ENCODE results near the gene FAM171A1.
A peak's percentile ranks its signal among the peaks of the same experiment; 100 is the strongest.

Gene FAM171A1

GRCh38 chr10:15265056-15265455 lies 106.0 kb downstream of the FAM171A1 start:
- DNase-seq, result peak; percentile 8
- WGBS, result 95% methylated on average over 5 of the region's 7 CpGs

GRCh38 chr10:15263657-15264323 lies 107.3 kb downstream of the FAM171A1 start:
- H2BK12ac ChIP-seq (ENCODE audit: low read length in 2 of 2), result no peak overlapping the region
- H3K4me1 ChIP-seq (ENCODE audit: control insufficient read depth, insufficient read depth, low read depth, low read length), result peaks cover 2% of the 10 kb centered on the region
- H3K27me3 ChIP-seq (ENCODE audit: control insufficient read depth in 1 of 2, insufficient read depth in 1 of 2, low read length in 2 of 2), result no peaks in the 10 kb centered on the region
- no peak overlapping the region for H3K27ac ChIP-seq (ENCODE audit: low read length, poor library complexity, severe bottlenecking)
- H4K8ac ChIP-seq (ENCODE audit: low read length), result no peak overlapping the region
- H3K36me3 ChIP-seq (ENCODE audit: control insufficient read depth in 1 of 2, insufficient read depth in 2 of 2, low read depth in 1 of 2, low read length in 2 of 2), result peaks cover 0 to 24% of the 10 kb centered on the region in 2 experiments
- H2BK120ac ChIP-seq (ENCODE audit: low read depth, low read length), result no peak overlapping the region
- H2AFZ ChIP-seq (ENCODE audit: low read depth, low read length), result no peak overlapping the region
- no peak overlapping the region for H3K23ac ChIP-seq (ENCODE audit: low read length in 2 of 2)
- H2BK15ac ChIP-seq (ENCODE audit: low read depth, poor library complexity, severe bottlenecking), result no peak overlapping the region
- no peak overlapping the region for H4K91ac ChIP-seq (ENCODE audit: low read length)
- H2BK5ac ChIP-seq (ENCODE audit: low read depth, low read length, poor library complexity, severe bottlenecking), result no peak overlapping the region
- DNase-seq, result no peak
- peaks cover 16% of the 10 kb centered on the region for H3K79me1 ChIP-seq (replicated peaks; ENCODE audit: low read length, poor library complexity, severe bottlenecking)
- no peaks in the 10 kb centered on the region for H3K9me3 ChIP-seq (ENCODE audit: control insufficient read depth, low read length)
- no peak overlapping the region for H3K4me3 ChIP-seq (ENCODE audit: insufficient read depth in 1 of 2, low read depth in 1 of 2, low read length in 2 of 2)
- no peak overlapping the region for H3K4ac ChIP-seq (ENCODE audit: low read depth in 1 of 2, low read length in 2 of 2)
- 98% methylated on average over 7 of the region's 8 CpGs for WGBS
- H3K9ac ChIP-seq (ENCODE audit: low read length), result no peak overlapping the region
- H3K4me2 ChIP-seq (ENCODE audit: low read length, poor library complexity, severe bottlenecking), result no peak overlapping the region
- H3K14ac ChIP-seq (ENCODE audit: low read length in 2 of 2), result no peak overlapping the region
- H2AK5ac ChIP-seq (ENCODE audit: low read length, severe bottlenecking), result no peak overlapping the region
- no peak overlapping the region for H3K18ac ChIP-seq (ENCODE audit: low read depth in 1 of 2, low read length in 2 of 2)

More at GRCh38 chr10:15265056-15265455, 106.0 kb downstream of the FAM171A1 start:
- Histone ChIP-seq H4K91ac (ENCODE audit: low read length) (no peak overlapping the region), H3K14ac (ENCODE audit: low read length in 2 of 2) (no peak overlapping the region), H3K4ac (ENCODE audit: low read depth in 1 of 2, low read length in 2 of 2) (no peak overlapping the region), H3K4me1 (ENCODE audit: control insufficient read depth, insufficient read depth, low read depth, low read length) (peaks cover 2% of the 10 kb centered on the region), H4K8ac (ENCODE audit: low read length) (no peak overlapping the region), H3K9me3 (ENCODE audit: control insufficient read depth, low read length) (no peaks in the 10 kb centered on the region), H3K23ac (ENCODE audit: low read length in 2 of 2) (no peak overlapping the region), H2BK12ac (ENCODE audit: low read length in 2 of 2) (no peak overlapping the region), H3K4me3 (ENCODE audit: insufficient read depth in 1 of 2, low read depth in 1 of 2, low read length in 2 of 2) (no peak overlapping the region), H3K9ac (ENCODE audit: low read length) (no peak overlapping the region), H3K27ac (ENCODE audit: low read length, poor library complexity, severe bottlenecking) (no peak overlapping the region), H2BK5ac (ENCODE audit: low read depth, low read length, poor library complexity, severe bottlenecking) (no peak overlapping the region), H2BK120ac (ENCODE audit: low read depth, low read length) (no peak overlapping the region), H3K18ac (ENCODE audit: low read depth in 1 of 2, low read length in 2 of 2) (no peak overlapping the region), H2AK5ac (ENCODE audit: low read length, severe bottlenecking) (no peak overlapping the region), H3K79me1 (replicated peaks; ENCODE audit: low read length, poor library complexity, severe bottlenecking) (peaks cover 14% of the 10 kb centered on the region), H2BK15ac (ENCODE audit: low read depth, poor library complexity, severe bottlenecking) (no peak overlapping the region), H3K36me3 (ENCODE audit: control insufficient read depth in 1 of 2, insufficient read depth in 2 of 2, low read depth in 1 of 2, low read length in 2 of 2) (peaks cover 0 to 36% of the 10 kb centered on the region in 2 experiments), H3K4me2 (ENCODE audit: low read length, poor library complexity, severe bottlenecking) (no peak overlapping the region), H3K27me3 (ENCODE audit: control insufficient read depth in 1 of 2, insufficient read depth in 1 of 2, low read length in 2 of 2) (no peaks in the 10 kb centered on the region), H2AFZ (ENCODE audit: low read depth, low read length) (no peak overlapping the region)

- Histone ChIP-seq H3K18ac (ENCODE audit: low read depth in 1 of 2, low read length in 2 of 2) (no peak overlapping the region), H3K4me1 (ENCODE audit: control insufficient read depth, insufficient read depth, low read depth, low read length) (peaks cover 3% of the 10 kb centered on the region), H3K4ac (ENCODE audit: low read depth in 1 of 2, low read length in 2 of 2) (no peak overlapping the region), H2BK5ac (ENCODE audit: low read depth, low read length, poor library complexity, severe bottlenecking) (no peak overlapping the region), H2AK5ac (ENCODE audit: low read length, severe bottlenecking) (no peak overlapping the region), H3K27ac (ENCODE audit: low read length, poor library complexity, severe bottlenecking) (no peak overlapping the region), H4K8ac (ENCODE audit: low read length) (no peak overlapping the region), H3K79me1 (replicated peaks; ENCODE audit: low read length, poor library complexity, severe bottlenecking) (peaks cover 23% of the 10 kb centered on the region), H3K14ac (ENCODE audit: low read length in 2 of 2) (no peak overlapping the region), H2BK120ac (ENCODE audit: low read depth, low read length) (no peak overlapping the region), H3K27me3 (ENCODE audit: control insufficient read depth in 1 of 2, insufficient read depth in 1 of 2, low read length in 2 of 2) (no peaks in the 10 kb centered on the region), H3K4me3 (ENCODE audit: insufficient read depth in 1 of 2, low read depth in 1 of 2, low read length in 2 of 2) (no peak overlapping the region), H2AFZ (ENCODE audit: low read depth, low read length) (no peak overlapping the region), H3K23ac (ENCODE audit: low read length in 2 of 2) (no peak overlapping the region), H3K36me3 (ENCODE audit: control insufficient read depth in 1 of 2, insufficient read depth in 2 of 2, low read depth in 1 of 2, low read length in 2 of 2) (peaks cover 0 to 17% of the 10 kb centered on the region in 2 experiments), H4K91ac (ENCODE audit: low read length) (no peak overlapping the region), H3K4me2 (ENCODE audit: low read length, poor library complexity, severe bottlenecking) (no peak overlapping the region), H3K9ac (ENCODE audit: low read length) (no peak overlapping the region), H2BK15ac (ENCODE audit: low read depth, poor library complexity, severe bottlenecking) (no peak overlapping the region), H3K9me3 (ENCODE audit: control insufficient read depth, low read length) (no peaks in the 10 kb centered on the region), H2BK12ac (ENCODE audit: low read length in 2 of 2) (no peak overlapping the region)
- DNase-seq, result peak; percentile 15
- 89% methylated on average over 10 of the region's 10 CpGs for WGBS
Observed at GRCh38 chr10:15262036-15262713, 108.9 kb downstream of the FAM171A1 start.

GRCh38 chr10:15259136-15259535 lies 112.0 kb downstream of the FAM171A1 start:
- H3K4ac ChIP-seq (ENCODE audit: low read depth in 1 of 2, low read length in 2 of 2), result no peak overlapping the region
- 100% methylated on average over 2 of the region's 2 CpGs for WGBS
- no peak overlapping the region for H2AFZ ChIP-seq (ENCODE audit: low read depth, low read length)
- H4K8ac ChIP-seq (ENCODE audit: low read length), result no peak overlapping the region
- H3K9ac ChIP-seq (ENCODE audit: low read length), result no peak overlapping the region
- H2BK15ac ChIP-seq (ENCODE audit: low read depth, poor library complexity, severe bottlenecking), result no peak overlapping the region
- no peak overlapping the region for H2BK5ac ChIP-seq (ENCODE audit: low read depth, low read length, poor library complexity, severe bottlenecking)
- no peak overlapping the region for H2BK12ac ChIP-seq (ENCODE audit: low read length in 2 of 2)
- no peak overlapping the region for H3K27ac ChIP-seq (ENCODE audit: low read length, poor library complexity, severe bottlenecking)
- peaks cover 3 to 4% of the 10 kb centered on the region in 2 experiments for H3K36me3 ChIP-seq (ENCODE audit: control insufficient read depth in 1 of 2, insufficient read depth in 2 of 2, low read depth in 1 of 2, low read length in 2 of 2)
- H3K18ac ChIP-seq (ENCODE audit: low read depth in 1 of 2, low read length in 2 of 2), result no peak overlapping the region
- no peak overlapping the region for H3K14ac ChIP-seq (ENCODE audit: low read length in 2 of 2)
- peaks cover 9% of the 10 kb centered on the region for H3K4me1 ChIP-seq (ENCODE audit: control insufficient read depth, insufficient read depth, low read depth, low read length)
- no peaks in the 10 kb centered on the region for H3K9me3 ChIP-seq (ENCODE audit: control insufficient read depth, low read length)
- H2AK5ac ChIP-seq (ENCODE audit: low read length, severe bottlenecking), result no peak overlapping the region
- no peak overlapping the region for H4K91ac ChIP-seq (ENCODE audit: low read length)
- peaks cover 23% of the 10 kb centered on the region for H3K79me1 ChIP-seq (replicated peaks; ENCODE audit: low read length, poor library complexity, severe bottlenecking)
- H3K4me3 ChIP-seq (ENCODE audit: insufficient read depth in 1 of 2, low read depth in 1 of 2, low read length in 2 of 2), result no peak overlapping the region
- H3K23ac ChIP-seq (ENCODE audit: low read length in 2 of 2), result no peak overlapping the region
- no peak overlapping the region for H3K4me2 ChIP-seq (ENCODE audit: low read length, poor library complexity, severe bottlenecking)
- DNase-seq, result no peak
- H2BK120ac ChIP-seq (ENCODE audit: low read depth, low read length), result no peak overlapping the region
- no peaks in the 10 kb centered on the region for H3K27me3 ChIP-seq (ENCODE audit: control insufficient read depth in 1 of 2, insufficient read depth in 1 of 2, low read length in 2 of 2)
